SK-N-SH treated with all-trans-retinoic acid at 6 μM for 48 hours (cell line): ENCODE results near the gene RAN.

Experiments used
- ARNTL ChIP-seq: fragments of 450-650 bp; formaldehyde crosslinking; IDR thresholded peaks from 2 replicates; pipeline ENCODE4 v1.5.0; 2020; ENCODE audit warnings: low read depth, mild to moderate bottlenecking, moderate library complexity, borderline replicate concordance
- BACH2 ChIP-seq: fragments of 250-450 bp; sonication (Bioruptor Pico); IDR thresholded peaks from 2 replicates; pipeline ENCODE4 v1.9.0; 2021; ENCODE audit warnings: mild to moderate bottlenecking, borderline replicate concordance
- ISL1 ChIP-seq: fragments of 250-450 bp; sonication (Bioruptor Pico); IDR thresholded peaks from 2 replicates; pipeline ENCODE4 v2.1.2; 2022; ENCODE audit warnings: mild to moderate bottlenecking, moderate library complexity
- POU6F1 ChIP-seq: fragments of 250-450 bp; sonication (Bioruptor Pico); IDR thresholded peaks from 2 replicates; pipeline ENCODE4 v1.8.0; 2021; ENCODE audit warnings: low read depth, mild to moderate bottlenecking, moderate library complexity, borderline replicate concordance
- RARB ChIP-seq: fragments of 250-450 bp; sonication (Bioruptor Pico); IDR thresholded peaks from 2 replicates; pipeline ENCODE4 v1.8.0; 2021; ENCODE audit warnings: mild to moderate bottlenecking, moderate library complexity
- ZFP3 ChIP-seq: fragments of 250-450 bp; sonication (Bioruptor Pico); IDR thresholded peaks from 2 replicates; pipeline ENCODE4 v1.5.0; 2020; ENCODE audit warnings: mild to moderate bottlenecking, moderate library complexity
- ZFP30 ChIP-seq: fragments of 450-650 bp; formaldehyde crosslinking; IDR thresholded peaks from 2 replicates; pipeline ENCODE4 v1.5.0; 2022; ENCODE audit warnings: mild to moderate bottlenecking, moderate library complexity
- ZNF70 ChIP-seq: fragments of 450-650 bp; formaldehyde crosslinking; IDR thresholded peaks from 2 replicates; pipeline ENCODE4 v1.5.0; 2020; ENCODE audit warnings: mild to moderate bottlenecking, moderate library complexity
- ZNF8 ChIP-seq: fragments of 450-650 bp; formaldehyde crosslinking; IDR thresholded peaks from 2 replicates; pipeline ENCODE4 v1.5.0; 2020; ENCODE audit warnings: mild to moderate bottlenecking, moderate library complexity
- TF ChIP-seq, protein P1 (sequence below): fragments of 250-450 bp; sonication (Bioruptor Pico); IDR thresholded peaks from 2 replicates; pipeline ENCODE4 v1.8.0; 2020; ENCODE audit warnings: mild to moderate bottlenecking, moderate library complexity, borderline replicate concordance

DNA sequence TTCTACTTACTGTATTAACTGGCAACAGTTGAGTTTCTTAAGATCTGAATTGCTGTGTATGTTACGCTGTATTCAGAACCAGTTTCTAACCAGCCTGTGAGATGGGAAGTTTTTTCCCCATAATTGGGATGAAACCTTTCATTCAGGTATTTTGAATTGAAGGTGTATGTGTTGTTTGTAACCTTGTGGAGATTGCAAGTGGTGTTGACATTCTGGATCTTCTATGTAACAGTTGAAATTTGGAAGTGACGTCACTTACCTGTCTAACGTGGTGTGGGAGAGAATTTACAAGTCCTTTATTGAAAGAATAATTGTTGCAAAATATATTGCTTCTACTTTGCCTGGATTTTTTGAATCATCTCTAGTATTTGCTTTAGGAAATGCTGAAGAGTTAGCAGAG, 5.5 kb downstream of the RAN start:
- TF ChIP-seq ARNTL (CRISPR knock-in tag) (no peak), BACH2 (no peak), ZFP30 (CRISPR knock-in tag) (no peak), RARB (CRISPR knock-in tag) (no peak), ISL1 (CRISPR knock-in tag) (no peak), POU6F1 (CRISPR knock-in tag) (no peak), ZNF8 (no peak), ZFP3 (CRISPR knock-in tag) (no peak), ZNF70 (no peak)
- TF ChIP-seq, protein P1, sequence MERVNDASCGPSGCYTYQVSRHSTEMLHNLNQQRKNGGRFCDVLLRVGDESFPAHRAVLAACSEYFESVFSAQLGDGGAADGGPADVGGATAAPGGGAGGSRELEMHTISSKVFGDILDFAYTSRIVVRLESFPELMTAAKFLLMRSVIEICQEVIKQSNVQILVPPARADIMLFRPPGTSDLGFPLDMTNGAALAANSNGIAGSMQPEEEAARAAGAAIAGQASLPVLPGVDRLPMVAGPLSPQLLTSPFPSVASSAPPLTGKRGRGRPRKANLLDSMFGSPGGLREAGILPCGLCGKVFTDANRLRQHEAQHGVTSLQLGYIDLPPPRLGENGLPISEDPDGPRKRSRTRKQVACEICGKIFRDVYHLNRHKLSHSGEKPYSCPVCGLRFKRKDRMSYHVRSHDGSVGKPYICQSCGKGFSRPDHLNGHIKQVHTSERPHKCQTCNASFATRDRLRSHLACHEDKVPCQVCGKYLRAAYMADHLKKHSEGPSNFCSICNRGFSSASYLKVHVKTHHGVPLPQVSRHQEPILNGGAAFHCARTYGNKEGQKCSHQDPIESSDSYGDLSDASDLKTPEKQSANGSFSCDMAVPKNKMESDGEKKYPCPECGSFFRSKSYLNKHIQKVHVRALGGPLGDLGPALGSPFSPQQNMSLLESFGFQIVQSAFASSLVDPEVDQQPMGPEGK (CRISPR knock-in tag), result no peak
